HG03103 (cell line): ENCODE results near the gene NETO2.

Source experiments
- ATAC-seq: cut with Tn5 transposase; IDR thresholded peaks from one replicate; pipeline ENCODE4 v1.9.1; 2021; ENCODE audit warnings: low read depth; ENCODE audit not compliant: unreplicated experiment

Gene NETO2

DNA sequence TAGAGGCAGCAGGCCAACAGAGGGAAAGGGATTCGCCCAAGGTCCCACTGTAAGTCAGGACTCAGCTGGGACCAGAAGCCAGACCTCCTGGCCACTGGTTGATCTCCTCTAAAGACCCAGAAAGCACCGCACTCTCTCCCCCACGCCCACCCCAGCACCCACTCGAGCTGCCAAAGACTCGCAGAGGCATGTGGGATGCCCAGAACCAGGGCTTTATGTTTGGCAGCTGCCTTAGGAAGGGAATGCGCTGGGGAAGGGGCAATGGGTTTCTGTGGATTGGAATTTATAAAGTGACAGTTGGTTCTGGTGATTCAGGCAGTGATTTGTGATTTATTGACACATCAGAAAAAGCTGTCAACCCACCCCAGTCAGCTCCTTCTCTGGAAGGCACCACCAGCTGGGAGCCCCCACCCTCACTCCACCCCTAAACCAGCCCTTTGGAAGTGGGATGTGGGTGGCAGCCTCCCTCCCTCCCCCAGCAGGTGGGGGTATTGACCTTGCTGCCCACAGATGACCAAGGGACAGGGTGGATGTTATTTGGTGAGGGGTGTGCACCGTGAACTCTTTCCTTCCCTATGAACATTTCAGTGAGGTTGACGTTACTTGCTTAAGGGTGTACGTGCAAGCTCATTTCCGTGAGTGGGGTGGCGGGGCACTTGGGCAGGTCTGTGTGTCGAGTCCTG, 93.7 kb downstream of the NETO2 start:
- no peak for ATAC-seq

DNA sequence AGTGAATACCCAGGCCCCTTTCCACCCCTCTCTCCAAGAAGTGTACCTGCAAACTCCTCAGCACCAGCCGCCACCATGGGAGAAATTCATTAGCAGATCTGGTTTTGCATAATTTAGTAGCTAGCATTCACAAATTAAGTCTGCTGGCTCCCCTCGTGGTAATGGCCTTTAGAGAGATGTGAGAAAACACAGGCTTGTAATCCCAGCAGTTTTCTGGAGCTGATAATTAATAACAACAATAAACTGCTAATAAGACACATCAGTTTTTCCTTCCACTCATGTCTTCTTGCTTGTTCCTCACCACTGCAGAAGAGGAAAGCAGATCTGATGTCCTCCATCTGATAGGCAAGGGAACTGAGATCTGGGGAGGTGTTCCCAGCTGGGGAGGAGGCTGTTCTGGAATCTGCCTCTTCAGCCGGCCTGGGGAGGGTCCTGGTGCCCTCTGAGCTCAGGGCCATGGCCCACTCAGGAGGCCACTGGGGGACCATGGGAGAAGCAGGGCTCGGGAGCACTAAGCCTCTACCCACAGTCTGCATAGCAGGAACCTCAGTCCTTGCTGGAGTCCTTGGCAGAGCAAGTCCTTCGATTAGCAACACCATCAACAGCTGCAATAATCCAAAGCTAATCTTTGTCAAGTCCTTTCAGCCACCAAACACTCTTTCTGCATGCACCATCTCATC, 96.1 kb downstream of the NETO2 start:
- ATAC-seq, result no peak

GRCh38 chr16:47046726-47047523, 96.8 kb downstream of the NETO2 start:
- ATAC-seq, result peak; percentile 49

DNA sequence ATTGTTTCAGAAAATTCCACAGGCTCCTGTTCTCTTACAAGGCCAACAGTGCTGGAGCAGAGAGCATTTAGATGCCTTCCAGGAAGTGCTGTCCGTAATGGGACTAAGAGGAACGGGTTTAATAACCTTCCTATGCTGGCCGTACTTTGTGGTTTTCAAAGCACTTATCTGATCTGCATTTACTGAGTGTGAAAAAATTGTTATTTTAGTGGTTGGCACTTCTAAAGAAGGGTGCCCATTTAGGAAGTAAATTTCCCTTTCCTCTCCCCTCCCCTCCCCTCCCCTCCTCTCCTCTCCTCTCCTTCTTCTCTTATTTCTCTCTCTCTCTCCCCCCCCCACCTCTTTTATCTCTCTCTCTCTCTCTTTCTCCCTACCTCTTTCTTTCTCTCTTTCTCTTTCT, 98.3 kb downstream of the NETO2 start:
- no peak for ATAC-seq

DNA sequence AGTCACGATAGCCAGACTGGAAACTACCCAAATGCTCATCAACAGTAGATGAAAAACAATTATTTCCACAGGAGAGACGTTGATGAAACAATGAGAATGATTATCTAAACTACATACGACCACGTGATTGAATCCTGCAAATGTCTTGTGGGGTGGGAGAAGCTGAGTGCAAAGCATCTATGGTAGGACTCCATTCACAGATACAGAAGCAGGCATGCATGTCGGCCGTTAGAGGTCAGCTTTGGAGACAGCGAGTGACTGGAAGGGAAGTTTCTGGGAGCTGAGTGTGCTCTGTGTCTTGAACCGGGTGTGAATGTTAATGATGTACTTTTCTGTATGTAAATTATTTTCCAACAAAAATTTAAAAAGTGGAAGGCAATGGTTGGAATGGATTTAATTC, 98.7 kb downstream of the NETO2 start:
- no peak for ATAC-seq

DNA sequence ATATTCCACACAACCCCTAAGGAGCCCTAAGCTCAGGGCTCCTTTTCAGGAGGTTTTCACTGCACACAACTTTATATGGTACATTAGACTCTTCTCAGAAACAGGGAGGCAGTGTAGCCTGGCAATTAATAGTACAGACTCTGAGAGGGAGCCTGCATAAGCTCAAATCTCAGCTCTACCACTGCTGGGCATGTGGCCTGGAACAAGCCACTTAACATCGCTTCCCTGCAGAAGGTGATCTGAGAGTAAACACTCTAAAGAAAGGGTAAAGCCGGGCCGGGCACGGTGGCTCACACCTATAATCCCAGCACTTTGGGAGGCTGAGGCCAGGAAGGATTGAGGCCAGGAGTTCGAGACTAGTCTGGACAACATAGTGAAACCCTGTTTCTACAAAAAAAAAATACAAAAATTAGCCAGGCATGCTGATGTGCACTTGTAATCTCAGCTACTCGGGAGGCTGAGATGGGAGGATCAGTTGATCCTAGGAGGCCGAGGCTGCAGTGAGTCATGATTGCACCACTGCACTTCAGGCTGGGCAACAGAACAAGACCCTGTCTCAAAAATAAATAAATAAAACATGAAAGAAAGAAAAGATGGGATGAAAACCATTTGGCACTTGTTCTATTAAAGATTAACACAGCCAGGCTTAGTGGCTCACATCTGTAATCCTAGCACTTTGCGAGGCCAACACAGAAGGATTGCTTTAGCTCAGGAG, 99.6 kb downstream of the NETO2 start:
- no peak for ATAC-seq

DNA sequence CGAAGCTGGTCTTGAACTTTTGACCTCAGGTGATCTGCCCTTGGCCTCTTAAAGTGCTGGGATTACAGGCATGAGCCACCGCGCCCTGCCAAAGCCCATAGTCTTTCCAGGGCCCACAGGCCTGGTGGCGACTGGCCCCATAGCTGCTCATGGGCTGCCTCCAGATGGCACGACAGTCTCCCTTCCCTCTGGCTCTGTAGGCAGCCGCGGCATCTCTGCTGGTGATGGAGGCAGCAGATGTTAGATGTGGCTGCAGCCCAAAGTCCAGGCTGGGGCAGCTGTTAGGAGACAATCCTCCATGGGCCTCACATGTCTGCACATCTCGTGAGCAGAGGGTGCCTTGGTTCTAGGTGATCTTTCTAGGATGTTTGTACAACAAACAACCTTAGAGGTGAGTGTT, 100.5 kb downstream of the NETO2 start:
- no peak for ATAC-seq

DNA sequence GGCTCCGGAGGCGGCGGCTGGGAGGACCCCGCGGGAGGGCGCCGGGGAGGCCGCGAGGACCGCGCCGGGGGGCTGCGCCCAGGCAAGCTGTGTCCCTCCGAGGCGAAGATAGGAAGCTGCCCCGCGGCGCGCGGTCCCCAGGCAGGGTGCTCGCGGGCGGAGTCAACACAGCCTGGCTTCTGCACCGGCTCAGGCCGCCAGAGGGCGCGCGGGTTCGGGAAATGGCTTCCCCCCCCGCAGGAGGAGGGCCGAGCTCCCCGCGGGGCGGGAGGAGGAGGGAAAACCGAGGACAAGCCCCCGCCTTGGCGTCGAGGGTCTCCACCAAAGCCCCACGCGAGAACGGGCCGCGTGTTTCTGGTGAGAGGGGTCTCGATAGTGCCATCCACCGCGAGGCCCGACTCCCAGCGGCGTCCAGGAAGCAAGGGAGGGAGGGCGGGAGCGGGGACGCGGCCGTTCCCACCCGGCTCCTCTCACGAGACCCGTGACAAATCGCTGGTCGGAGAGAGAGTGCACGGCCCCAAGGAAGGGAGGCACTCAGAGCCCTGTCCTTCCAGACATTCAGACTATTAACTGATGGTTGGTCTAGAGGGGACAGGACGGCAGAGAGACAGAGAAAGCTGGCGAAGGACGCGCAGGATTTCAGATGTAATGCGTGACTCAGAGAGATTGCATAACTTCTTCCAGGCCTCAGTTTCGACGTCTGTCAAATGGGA, 105.8 kb downstream of the NETO2 start:
- ATAC-seq, result peak; percentile 85

DNA sequence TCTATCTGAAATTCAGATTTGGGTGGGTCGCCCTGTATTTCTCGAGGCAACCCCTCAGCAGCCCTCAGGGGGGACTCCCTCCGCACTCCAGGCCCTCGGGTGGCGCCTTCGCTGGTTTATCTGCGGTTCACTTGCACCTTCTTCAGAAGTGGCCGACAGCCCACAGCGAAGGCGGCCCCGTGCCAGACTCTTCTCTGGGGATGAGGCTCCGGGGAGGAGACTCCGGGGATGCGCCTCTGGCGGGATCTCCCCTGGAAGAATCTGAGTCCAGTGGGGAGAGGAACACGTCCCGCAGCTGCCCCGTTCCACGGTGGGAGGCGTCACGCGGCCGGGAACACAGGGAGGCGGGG, 106.4 kb downstream of the NETO2 start:
- ATAC-seq, result peak; percentile 22

DNA sequence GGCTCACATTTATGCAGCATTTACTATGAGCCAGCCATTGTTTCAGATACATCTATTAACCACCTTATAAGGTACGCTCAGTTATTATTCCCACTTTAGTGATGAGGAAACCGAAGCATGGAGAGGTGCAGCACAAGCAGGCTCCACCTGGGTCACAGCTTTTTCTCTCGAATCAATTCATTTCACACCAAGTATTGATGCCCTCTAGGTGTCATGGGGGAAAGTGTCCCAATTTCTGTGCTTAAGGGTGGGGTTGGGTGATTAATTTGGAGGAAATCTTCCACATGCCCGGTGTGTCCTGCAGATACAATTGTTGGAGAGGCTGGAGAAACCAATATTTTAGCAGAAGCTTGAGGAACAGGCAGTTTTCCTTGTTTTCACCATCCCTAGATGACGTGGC, 107.5 kb downstream of the NETO2 start:
- ATAC-seq, result no peak

DNA sequence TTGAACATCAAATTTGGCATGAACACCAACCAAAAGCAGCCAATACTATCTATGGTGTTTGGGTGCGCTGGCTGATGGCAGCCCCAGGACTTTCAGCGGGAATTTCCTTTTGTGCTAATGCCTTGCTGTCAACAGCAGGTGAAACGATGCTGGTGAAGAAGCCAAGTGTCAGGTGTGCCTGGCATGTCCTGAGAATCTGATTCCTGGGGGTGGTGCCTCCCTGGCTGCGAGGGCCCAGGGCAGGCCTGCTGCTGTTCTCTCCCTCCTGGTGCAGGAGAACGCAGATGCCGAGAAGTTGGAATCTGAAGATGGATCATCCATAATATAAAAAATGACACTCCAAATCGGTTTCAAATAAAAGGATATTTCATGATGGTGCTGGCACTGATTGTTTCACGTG, 108.3 kb downstream of the NETO2 start:
- no peak for ATAC-seq

DNA sequence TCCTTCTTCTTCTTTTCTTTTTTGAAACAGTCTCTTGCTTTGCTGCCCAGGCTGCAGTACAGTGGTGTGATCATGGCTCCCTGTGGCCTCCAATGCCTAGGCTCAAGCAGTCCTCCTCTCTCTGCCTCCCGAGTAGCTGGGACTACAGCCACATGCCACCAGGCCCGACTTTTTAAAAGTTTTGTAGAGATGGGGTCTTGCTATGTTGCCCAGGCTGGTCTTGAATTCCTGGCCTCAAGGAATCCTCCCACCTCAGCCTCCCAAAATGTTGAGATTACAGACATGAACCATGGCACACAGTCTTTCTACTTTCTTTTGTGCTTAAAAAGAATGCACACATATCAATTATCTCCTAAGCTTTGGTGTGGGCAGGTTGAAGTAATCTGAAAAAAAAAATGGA, 109.3 kb downstream of the NETO2 start:
- ATAC-seq, result no peak

GRCh38 chr16:47033176-47033575, 110.6 kb downstream of the NETO2 start:
- no peak for ATAC-seq

DNA sequence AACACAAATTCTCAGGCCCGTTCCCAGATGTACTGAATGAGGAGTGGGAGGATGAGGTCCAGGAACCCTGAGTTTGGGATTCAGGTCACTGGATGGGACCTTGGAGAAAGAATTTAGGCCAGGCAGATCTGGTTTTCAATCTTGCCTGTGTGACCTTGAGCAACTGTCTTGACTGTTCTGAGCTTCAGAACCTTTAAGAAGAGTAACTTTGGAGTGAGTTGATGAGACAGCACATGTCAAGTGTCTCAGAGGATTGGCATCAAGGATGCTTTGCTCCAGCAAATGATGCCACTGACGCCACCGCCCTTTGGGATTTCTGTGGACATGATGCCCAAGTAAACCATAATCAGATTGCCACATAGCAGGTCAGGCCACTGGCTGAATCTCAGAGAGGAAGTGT, 114.0 kb downstream of the NETO2 start:
- ATAC-seq, result no peak

DNA sequence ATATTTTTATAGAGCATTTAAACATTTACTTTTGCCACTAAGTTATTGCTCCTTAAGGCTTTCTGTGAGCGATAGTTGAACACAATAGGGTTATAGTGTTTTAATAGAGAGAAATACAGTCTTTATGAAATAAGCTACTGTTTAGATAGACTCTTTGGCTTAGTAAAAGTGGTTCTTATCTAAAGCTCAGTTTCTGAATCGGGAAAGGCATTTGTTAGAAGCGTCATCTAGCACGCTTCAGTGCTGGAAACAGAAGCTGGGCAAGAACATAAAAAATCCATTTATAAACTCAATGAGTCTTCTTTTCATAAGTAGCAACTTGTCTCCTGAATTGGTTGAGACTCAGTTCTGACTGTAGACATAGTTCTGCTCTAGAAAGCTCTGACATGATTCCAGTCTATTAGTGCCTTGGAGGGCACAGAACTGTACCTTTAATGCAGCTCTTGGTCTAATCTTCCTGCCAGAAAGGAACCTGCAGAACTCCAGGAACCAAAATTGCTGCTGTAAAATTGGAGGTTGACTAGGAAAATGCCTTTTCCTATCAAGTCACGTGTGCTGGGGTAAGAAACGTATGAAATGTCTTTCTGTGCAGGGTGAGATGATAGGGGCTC, 114.9 kb downstream of the NETO2 start:
- ATAC-seq, result no peak
